CD14-positive monocyte (primary cell): ENCODE data around the gene FAM120A. TPM values are rescaled to one million over a fixed set of nuclear protein-coding genes. Genes with fewer than 3 reads are reported as not detected.

Experiments used
- DNase-seq, 3 donors: peaks; one replicate each; pipeline ENCODE4 v3.0.0-alpha.2; 2011 to 2022
- H2AFZ ChIP-seq: 2 replicates; pipeline ENCODE4 v1.6.0; 2012; ENCODE audit warnings: mild to moderate bottlenecking, low read depth, low read length, inconsistent platforms; ENCODE audit not compliant: insufficient read depth, poor library complexity, severe bottlenecking
- H3K27ac ChIP-seq, 2 donors: 1 replicate in 1 of 2; 2 replicates in 1 of 2; pipeline ENCODE4 v1.5.1; 2012 to 2013; ENCODE audit warnings: low read length in 2 of 2, control low read depth in 1 of 2, inconsistent platforms in 1 of 2, low read depth in 1 of 2, mild to moderate bottlenecking in 1 of 2
- H3K27me3 ChIP-seq, 2 donors: one replicate each; pipeline versions ENCODE4 v1.6.0 to v1.6.1; 2011 to 2013; ENCODE audit warnings: low read length in 2 of 2; ENCODE audit not compliant: control insufficient read depth in 2 of 2, insufficient read depth in 2 of 2
- H3K36me3 ChIP-seq, 2 donors: replicated peaks in 1 of 2; 1 replicate in 1 of 2; 2 replicates in 1 of 2; pipeline versions ENCODE4 v1.5.1 to v1.6.1; 2012 to 2013; ENCODE audit warnings: low read length in 2 of 2, control low read depth in 1 of 2, inconsistent platforms in 1 of 2, mild to moderate bottlenecking in 1 of 2; ENCODE audit not compliant: insufficient read depth in 2 of 2, control insufficient read depth in 1 of 2
- H3K4me1 ChIP-seq, 2 donors: 1 replicate in 1 of 2; 2 replicates in 1 of 2; pipeline versions ENCODE4 v1.5.1 to v1.6.1; 2012 to 2013; ENCODE audit warnings: low read length in 2 of 2, control low read depth in 1 of 2, inconsistent platforms in 1 of 2, mild to moderate bottlenecking in 1 of 2, moderate library complexity in 1 of 2; ENCODE audit not compliant: insufficient read depth in 2 of 2, control insufficient read depth in 1 of 2
- H3K4me2 ChIP-seq: replicated peaks from 2 replicates; pipeline ENCODE3; 2012; ENCODE audit warnings: low read length, moderate library complexity, mild to moderate bottlenecking; ENCODE audit not compliant: poor library complexity, severe bottlenecking; ENCODE audit errors: extremely low read depth
- H3K4me3 ChIP-seq, 3 experiments: fragments of 200-600 bp in 1 of 3; sonication (generic) in 1 of 3; replicated peaks in 1 of 3; 1 replicate in 2 of 3; 2 replicates in 1 of 3; pipeline ENCODE4 v1.5.1; 2011 to 2013; ENCODE audit warnings: low read length in 3 of 3, mild to moderate bottlenecking in 3 of 3, control low read depth in 2 of 3, low read depth in 2 of 3, inconsistent platforms in 1 of 3, moderate library complexity in 1 of 3
- H3K79me2 ChIP-seq: 2 replicates; pipeline ENCODE4 v1.6.0; 2012; ENCODE audit warnings: mild to moderate bottlenecking, control low read depth, inconsistent platforms, low read length, moderate library complexity; ENCODE audit not compliant: insufficient read depth
- H3K9ac ChIP-seq: 2 replicates; pipeline ENCODE4 v1.6.0; 2017; ENCODE audit warnings: low read length, mild to moderate bottlenecking; ENCODE audit not compliant: insufficient read depth, poor library complexity, severe bottlenecking
- H3K9me3 ChIP-seq, 2 donors: replicated peaks in 1 of 2; 1 replicate in 1 of 2; 2 replicates in 1 of 2; pipeline versions ENCODE4 v1.5.1 to v1.6.1; 2012 to 2013; ENCODE audit warnings: low read length in 2 of 2, control low read depth in 1 of 2; ENCODE audit not compliant: control insufficient read depth in 1 of 2, insufficient read depth in 1 of 2
- H4K20me1 ChIP-seq: 2 replicates; pipeline ENCODE4 v1.6.0; 2012; ENCODE audit warnings: mild to moderate bottlenecking, low read length, control low read depth, moderate library complexity; ENCODE audit not compliant: insufficient read depth
- H3K27ac Mint-ChIP-seq, 7 donors: one replicate each; pipeline ENCODE4 v1.8.0; 2020; ENCODE audit warnings: mild to moderate bottlenecking in 7 of 7, mixed read lengths in 7 of 7, moderate library complexity in 6 of 7, inconsistent platforms in 2 of 7
- H3K27me3 Mint-ChIP-seq, 3 donors: one replicate each; pipeline ENCODE4 v1.8.0; 2021 to 2022; ENCODE audit warnings: low read depth in 3 of 3, mild to moderate bottlenecking in 3 of 3, mixed read lengths in 3 of 3, moderate library complexity in 3 of 3, inconsistent platforms in 1 of 3
- H3K36me3 Mint-ChIP-seq, 2 donors: one replicate each; pipeline ENCODE4 v1.8.0; 2020; ENCODE audit warnings: mixed read lengths in 2 of 2, inconsistent platforms in 1 of 2, mild to moderate bottlenecking in 1 of 2
- H3K4me1 Mint-ChIP-seq: one replicate; pipeline ENCODE4 v1.8.0; 2020; ENCODE audit warnings: mild to moderate bottlenecking, mixed read lengths
- H3K4me3 Mint-ChIP-seq, 2 donors: one replicate each; pipeline ENCODE4 v1.8.0; 2020; ENCODE audit warnings: mild to moderate bottlenecking in 2 of 2, mixed read lengths in 2 of 2, moderate library complexity in 1 of 2
- H3K9me3 Mint-ChIP-seq, 7 donors: one replicate each; pipeline ENCODE4 v1.8.0; 2020 to 2022; ENCODE audit warnings: mixed read lengths in 7 of 7, mild to moderate bottlenecking in 6 of 7, moderate library complexity in 6 of 7, inconsistent platforms in 2 of 7
- CTCF ChIP-seq: fragments of 200-600 bp; IDR thresholded peaks from one replicate; pipeline ENCODE4 v1.8.0; 2022; ENCODE audit warnings: antibody characterized with exemption, mild to moderate bottlenecking
- WGBS: methylation state at CpG from one replicate; pipeline ENCODE4 v1.1.5; 2013; ENCODE audit warnings: missing lambda C conversion rate; ENCODE audit not compliant: insufficient coverage; 5-methylcytosine and 5-hydroxymethylcytosine counted together
- intact Hi-C, 2 donors: fragments of 100-400 bp; cut with micrococcal nuclease; formaldehyde crosslinking; loops; one replicate each; pipeline versions ENCODE4 v1.15.0 to v1.15.1; 2023
- polyA plus RNA-seq, 3 donors: library from polyadenylated mRNA; depleted of rRNA in 1 of 3; unstranded in 2 of 3; stranded (reverse) in 1 of 3; fragments of 300-500 nt in 2 of 3; fragments of >200 nt in 1 of 3; fragmentation: Illumina TruSeq in 2 of 3; gene quantifications; 1 replicate in 2 of 3; 2 replicates in 1 of 3; pipeline ENCODE4 v1.2.3, GENCODE V29; 2012 to 2021

Gene FAM120A
- polyA plus RNA-seq, 3 donors: 10.4 to 76.6 (median 12.7) TPM

GRCh38 chr9:93513606-93514005 is 62.1 kb downstream of the FAM120A start:
- Histone ChIP-seq H3K4me1 (peaks cover 40 to 53% of the 10 kb centered on the region in 2 donors), H3K36me3 (peaks cover 21 to 36% of the 10 kb centered on the region in 2 donors), H4K20me1 (peaks cover 18% of the 10 kb centered on the region), H3K27ac (peak overlapping the region in 1 of 2 donors; percentile 93), H3K79me2 (peaks cover 79% of the 10 kb centered on the region), H2AFZ (no peak overlapping the region), H3K9me3 (no peaks in the 10 kb centered on the region), H3K9ac (no peak overlapping the region), H3K27me3 (no peaks in the 10 kb centered on the region), H3K4me2 (no peak overlapping the region), H3K4me3 (no peak overlapping the region)
- Mint-ChIP-seq H3K4me1 (peaks cover 58% of the 10 kb centered on the region), H3K4me3 (no peak overlapping the region), H3K9me3 (no peaks in the 10 kb centered on the region), H3K36me3 (peaks cover 39 to 47% of the 10 kb centered on the region in 2 donors), H3K27me3 (no peaks in the 10 kb centered on the region), H3K27ac (peak overlapping the region in 6 of 7 donors; percentile 37 to 97 (median 78))
- TF ChIP-seq CTCF: no peak
- WGBS: 100% methylated on average over 8 of the region's 9 CpGs
- intact Hi-C loops: no loop called here
- DNase-seq: no peak

- H3K9me3 Mint-ChIP-seq: no peaks in the 10 kb centered on the region
- peaks cover 59 to 73% of the 10 kb centered on the region in 2 donors for H3K36me3 Mint-ChIP-seq
- WGBS: 90% methylated on average over 1 of the region's 1 CpG
- Histone ChIP-seq H4K20me1 (peaks cover 45% of the 10 kb centered on the region), H3K9me3 (no peaks in the 10 kb centered on the region), H3K9ac (no peak overlapping the region), H3K27ac (peak overlapping the region in 1 of 2 donors; percentile 55), H3K4me1 (peaks cover 13 to 17% of the 10 kb centered on the region in 2 donors), H3K4me3 (no peak overlapping the region), H2AFZ (no peak overlapping the region), H3K4me2 (no peak overlapping the region), H3K36me3 (peaks cover 29 to 72% of the 10 kb centered on the region in 2 donors), H3K79me2 (peaks cover 80% of the 10 kb centered on the region), H3K27me3 (no peaks in the 10 kb centered on the region)
- H3K27me3 Mint-ChIP-seq: no peaks in the 10 kb centered on the region
- H3K4me1 Mint-ChIP-seq: peaks cover 25% of the 10 kb centered on the region
- H3K4me3 Mint-ChIP-seq: no peak overlapping the region
- no peak for TF ChIP-seq CTCF
- intact Hi-C loops: no loop called here
- DNase-seq: no peak
- H3K27ac Mint-ChIP-seq: peak overlapping the region in 4 of 7 donors; percentile 9 to 81 (median 44)
These were observed 65.8 kb downstream of the FAM120A start for GRCh38 chr9:93517331-93517730.
